GM12872 (cell line): Measurements from ENCODE around the gene SLC5A11.

Experiments used
- CTCF ChIP-seq: IDR thresholded peaks from 3 replicates; pipeline ENCODE4 v1.5.1; 2011; ENCODE audit warnings: low read depth, mild to moderate bottlenecking, low read length, moderate library complexity; ENCODE audit not compliant: insufficient read depth

The SLC5A11 gene

GRCh38 chr16:24838554-24839266 is 7.1 kb upstream of the SLC5A11 start:
- no peak for TF ChIP-seq CTCF

GRCh38 chr16:24839347-24839972 is 6.3 kb upstream of the SLC5A11 start:
- TF ChIP-seq CTCF, result no peak

- TF ChIP-seq CTCF, result no peak
Observed at GRCh38 chr16:24841291-24841690, 4.5 kb upstream of the SLC5A11 start.

DNA sequence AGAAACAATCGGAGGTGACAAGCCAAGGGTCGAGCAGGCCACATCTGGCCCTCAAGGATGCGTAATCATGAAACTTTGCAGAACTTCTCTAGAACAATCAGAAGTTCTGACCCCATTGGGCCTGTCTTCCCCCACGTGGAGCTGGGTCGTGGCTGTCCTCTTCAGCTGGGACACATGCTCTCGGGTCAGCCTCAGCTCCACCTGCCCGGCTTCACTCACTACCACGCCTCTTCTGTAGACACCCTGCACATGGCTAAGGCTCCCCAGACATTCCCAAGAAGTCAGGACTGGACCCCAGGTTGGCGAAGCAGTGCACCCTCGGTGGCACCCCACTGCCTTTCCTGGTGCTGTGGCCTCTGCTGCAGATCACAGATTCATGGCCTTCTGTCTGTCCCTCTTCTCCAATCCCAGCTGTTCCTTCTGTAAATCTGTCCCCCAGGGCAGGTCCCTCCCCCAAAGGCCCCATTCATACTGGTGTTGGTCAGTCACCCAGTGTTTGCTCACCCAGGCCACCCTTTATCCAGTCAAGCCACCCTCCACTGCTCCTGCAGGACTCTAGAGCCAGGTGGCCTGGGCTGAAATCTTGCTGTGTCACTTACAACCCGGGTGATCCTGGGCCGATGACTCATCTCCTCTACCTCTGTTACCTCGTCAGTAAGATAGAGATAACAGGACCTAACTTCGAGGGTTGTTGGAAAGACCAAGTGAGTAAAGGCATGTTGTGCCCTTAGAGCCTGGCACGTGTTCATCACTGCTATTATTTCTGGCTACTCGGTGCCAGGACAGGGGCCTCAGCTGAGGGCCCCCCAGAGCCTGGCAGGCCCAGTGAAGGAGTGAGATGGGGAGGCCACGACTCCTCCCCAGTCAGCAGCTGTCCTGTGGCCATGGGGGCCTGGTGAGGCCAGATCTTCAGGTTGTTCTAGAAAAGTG is 1.4 kb upstream of the SLC5A11 start:
- TF ChIP-seq CTCF, result no peak

DNA sequence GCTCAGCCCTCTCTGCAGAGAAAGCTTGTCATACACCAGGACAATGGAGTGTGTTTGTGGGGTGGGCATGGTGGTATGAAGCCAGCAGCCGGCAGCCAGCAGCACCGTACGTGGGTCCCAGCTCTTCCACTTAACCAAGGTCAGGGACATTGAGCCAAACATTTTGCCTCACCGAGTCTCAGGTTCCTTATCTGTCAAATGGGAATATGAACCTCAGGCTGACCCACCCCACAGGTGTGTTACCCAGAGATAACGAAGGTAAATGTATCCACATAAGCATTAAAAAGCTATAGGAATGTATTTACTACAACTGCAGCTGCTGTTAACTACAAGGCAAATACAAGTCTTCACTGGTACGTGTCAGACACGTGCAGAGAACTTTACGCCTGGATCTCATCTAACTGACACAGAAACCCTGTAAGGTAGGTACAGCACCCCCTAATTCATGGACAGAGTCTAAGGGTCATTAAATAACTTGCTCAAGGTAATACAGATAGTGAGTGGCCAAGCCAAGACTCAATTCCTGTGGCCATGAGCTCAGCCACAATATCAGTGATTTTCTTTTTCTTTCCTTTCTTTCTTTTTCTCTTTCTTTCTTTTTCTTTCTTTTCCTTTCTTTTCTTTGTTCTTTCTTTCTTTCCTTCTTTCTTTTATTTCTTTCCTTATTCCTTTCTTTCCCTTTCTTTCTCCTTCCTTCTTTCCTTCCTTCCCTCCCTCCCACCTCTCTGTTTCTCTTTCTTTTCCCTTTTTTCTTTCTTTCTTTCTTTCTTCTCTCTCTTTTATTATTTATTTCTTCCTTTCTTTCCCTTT is 990 bp downstream of the SLC5A11 start:
- no peak for TF ChIP-seq CTCF

- no peak for TF ChIP-seq CTCF
Observed at GRCh38 chr16:24847358-24847664, 1.5 kb downstream of the SLC5A11 start.
